RWPE2 (cell line): ENCODE data around the gene MAJIN.
A peak's percentile ranks its signal among the peaks of the same experiment; 100 is the strongest.

Experiments used
- ATAC-seq: fragments of 200-7000 bp; cut with Tn5 transposase; 3 replicates; pipeline ENCODE4 v1.9.1; 2021; ENCODE audit warnings: low read depth
- DNase-seq: peaks from one replicate; pipeline ENCODE4 v3.0.0-alpha.2; 2020; ENCODE audit warnings: low spot score
- H3K27ac ChIP-seq: fragments of 450-650 bp; 2 replicates; pipeline ENCODE4 v1.5.1; 2017; ENCODE audit warnings: mild to moderate bottlenecking; ENCODE audit not compliant: poor library complexity, severe bottlenecking
- H3K27me3 ChIP-seq: fragments of 250-450 bp; sonication (Bioruptor Pico); 2 replicates; pipeline ENCODE4 v1.5.1; 2021; ENCODE audit warnings: mild to moderate bottlenecking, moderate library complexity; ENCODE audit not compliant: insufficient read depth, poor library complexity, severe bottlenecking
- H3K36me3 ChIP-seq: fragments of 250-450 bp; sonication (Bioruptor Pico); 2 replicates; pipeline ENCODE4 v1.5.1; 2020; ENCODE audit warnings: low read depth, mild to moderate bottlenecking, moderate library complexity
- H3K4me1 ChIP-seq: fragments of 250-450 bp; sonication (Bioruptor Pico); 2 replicates; pipeline ENCODE4 v1.5.1; 2021; ENCODE audit warnings: mild to moderate bottlenecking, moderate library complexity; ENCODE audit not compliant: insufficient read depth, poor library complexity, severe bottlenecking
- H3K4me3 ChIP-seq: fragments of 250-450 bp; sonication (Bioruptor Pico); 2 replicates; pipeline ENCODE4 v1.5.1; 2021; ENCODE audit warnings: mild to moderate bottlenecking, moderate library complexity; ENCODE audit not compliant: severe bottlenecking
- H3K9me3 ChIP-seq: fragments of 250-450 bp; sonication (Bioruptor Pico); 2 replicates; pipeline ENCODE4 v1.5.1; 2021; ENCODE audit warnings: mild to moderate bottlenecking, moderate library complexity; ENCODE audit not compliant: severe bottlenecking
- CTCF ChIP-seq: fragments of 450-650 bp; IDR thresholded peaks from one replicate; pipeline ENCODE4 v1.5.1; 2017; ENCODE audit warnings: mild to moderate bottlenecking, moderate library complexity; ENCODE audit not compliant: poor library complexity, severe bottlenecking

MAJIN gene

GRCh38 chr11:64916040-64916774 is 55.7 kb downstream of the MAJIN start:
- no peak for TF ChIP-seq CTCF
- ATAC-seq: peak; percentile 7; the same call in 1 of the 3 replicates
- no peaks in the 10 kb centered on the region for H3K27me3 ChIP-seq
- peak overlapping the region; percentile 61 for H3K4me3 ChIP-seq
- H3K4me1 ChIP-seq: peaks cover 3% of the 10 kb centered on the region
- DNase-seq: no peak
- no peaks in the 10 kb centered on the region for H3K9me3 ChIP-seq
- peaks cover 12% of the 10 kb centered on the region; the same call in 1 of the 2 replicates for H3K36me3 ChIP-seq
- peak overlapping the region; percentile 44 for H3K27ac ChIP-seq

- Histone ChIP-seq H3K9me3 (no peaks in the 10 kb centered on the region), H3K4me1 (peaks cover 3% of the 10 kb centered on the region), H3K27me3 (no peaks in the 10 kb centered on the region), H3K4me3 (peak overlapping the region; percentile 61), H3K27ac (peak overlapping the region; percentile 44), H3K36me3 (peaks cover 19% of the 10 kb centered on the region)
- DNase-seq (no peak), ATAC-seq (no peak)
- no peak for TF ChIP-seq CTCF
Observed at GRCh38 chr11:64915376-64915887, 56.5 kb downstream of the MAJIN start.

DNA sequence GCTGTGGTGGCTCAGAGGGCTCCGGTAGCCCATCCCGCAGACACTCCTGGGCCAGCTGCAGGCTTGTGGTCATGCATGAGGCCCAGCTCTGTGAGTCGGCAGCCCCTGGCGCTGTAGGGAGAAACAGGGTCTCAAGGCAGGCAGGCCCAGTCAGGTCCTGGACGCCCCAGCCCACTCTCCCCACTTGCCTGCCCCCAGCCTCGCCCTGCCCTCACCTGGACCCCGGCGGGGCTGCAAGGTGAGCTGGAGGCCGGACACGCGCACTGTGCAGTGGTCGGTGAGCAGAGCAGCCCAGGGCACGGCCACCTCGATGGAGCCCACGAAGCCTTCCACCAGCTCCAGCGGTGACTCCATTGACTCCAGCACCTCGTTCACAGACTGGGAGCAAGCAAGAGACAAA is 57.8 kb downstream of the MAJIN start:
- Histone ChIP-seq H3K36me3 (peaks cover 29% of the 10 kb centered on the region), H3K27ac (no peak overlapping the region), H3K4me1 (peaks cover 3% of the 10 kb centered on the region), H3K9me3 (no peaks in the 10 kb centered on the region), H3K27me3 (no peaks in the 10 kb centered on the region), H3K4me3 (no peak overlapping the region)
- no peak for TF ChIP-seq CTCF
- DNase-seq: no peak
- ATAC-seq: no peak

GRCh38 chr11:64913171-64913727 is 58.7 kb downstream of the MAJIN start:
- H3K4me3 ChIP-seq: no peak overlapping the region
- H3K4me1 ChIP-seq: peaks cover 3% of the 10 kb centered on the region
- no peaks in the 10 kb centered on the region for H3K27me3 ChIP-seq
- H3K36me3 ChIP-seq: peaks cover 30% of the 10 kb centered on the region
- no peak overlapping the region for H3K27ac ChIP-seq
- no peak for TF ChIP-seq CTCF
- H3K9me3 ChIP-seq: no peaks in the 10 kb centered on the region
- ATAC-seq (no peak), DNase-seq (no peak)

DNA sequence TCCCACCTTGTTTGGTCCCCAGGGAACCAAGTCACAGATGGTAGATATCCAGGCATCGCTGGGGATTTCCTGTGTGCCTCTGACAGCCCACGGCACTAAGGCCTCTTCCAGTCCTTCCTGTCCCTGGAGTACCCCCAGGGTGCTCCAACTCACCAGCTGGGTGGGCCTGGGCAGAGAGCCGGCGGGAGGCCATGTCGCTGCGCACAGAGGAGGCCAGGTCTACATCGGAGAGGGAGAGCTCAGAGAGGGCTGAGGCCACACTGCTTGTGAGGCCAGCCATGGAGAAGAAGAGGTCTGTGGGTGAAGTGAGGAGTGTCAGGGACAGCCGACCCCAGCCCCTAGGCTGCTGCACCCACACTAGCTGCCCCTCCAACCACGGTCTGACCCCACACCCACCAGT is 60.2 kb downstream of the MAJIN start:
- TF ChIP-seq CTCF: no peak
- Histone ChIP-seq H3K27me3 (no peaks in the 10 kb centered on the region), H3K4me1 (peaks cover 3% of the 10 kb centered on the region), H3K4me3 (no peak overlapping the region), H3K27ac (no peak overlapping the region), H3K36me3 (peaks cover 44% of the 10 kb centered on the region), H3K9me3 (no peaks in the 10 kb centered on the region)
- no peak for DNase-seq
- no peak for ATAC-seq
